H9 (cell line): ENCODE results near the gene EPB41L1. TPM values are rescaled to one million over a fixed set of nuclear protein-coding genes. Genes with fewer than 3 reads are reported as not detected.

Source experiments
- DNase-seq: peaks from one replicate; pipeline ENCODE4 v3.0.0-alpha.2; 2017
- H2AFZ ChIP-seq: one replicate; pipeline ENCODE4 v1.6.1; 2013; ENCODE audit warnings: mild to moderate bottlenecking, low read length, control low read depth, moderate library complexity
- H2AK5ac ChIP-seq: 2 replicates; pipeline ENCODE4 v1.6.1; 2013; ENCODE audit warnings: low read length, control low read depth, mixed read lengths; ENCODE audit not compliant: insufficient read length
- H2BK120ac ChIP-seq: one replicate; pipeline ENCODE4 v1.6.1; 2013; ENCODE audit warnings: low read depth, mild to moderate bottlenecking, low read length, control low read depth, inconsistent platforms; ENCODE audit not compliant: poor library complexity, severe bottlenecking
- H2BK12ac ChIP-seq: 2 replicates; pipeline ENCODE4 v1.6.1; 2013; ENCODE audit warnings: low read length, control low read depth, mixed read lengths, low read depth; ENCODE audit not compliant: insufficient read length
- H2BK15ac ChIP-seq: 2 replicates; pipeline ENCODE4 v1.6.1; 2013; ENCODE audit warnings: low read depth, low read length, control low read depth
- H2BK20ac ChIP-seq: one replicate; pipeline ENCODE4 v1.6.1; 2013; ENCODE audit warnings: low read depth, mild to moderate bottlenecking, low read length, control low read depth, inconsistent platforms; ENCODE audit not compliant: poor library complexity, severe bottlenecking
- H2BK5ac ChIP-seq: 2 replicates; pipeline ENCODE4 v1.6.1; 2013; ENCODE audit warnings: low read length, control low read depth, mixed read lengths; ENCODE audit not compliant: insufficient read length
- H3K14ac ChIP-seq: 2 replicates; pipeline ENCODE4 v1.6.1; 2013; ENCODE audit warnings: low read length, control low read depth; ENCODE audit not compliant: insufficient read depth
- H3K18ac ChIP-seq: 2 replicates; pipeline ENCODE4 v1.6.1; 2013; ENCODE audit warnings: low read depth, mild to moderate bottlenecking, mixed read lengths, low read length, control low read depth; ENCODE audit not compliant: insufficient read length
- H3K23ac ChIP-seq: 2 replicates; pipeline ENCODE4 v1.6.1; 2013; ENCODE audit warnings: low read length, control low read depth, mixed read lengths, low read depth; ENCODE audit not compliant: insufficient read length
- H3K23me2 ChIP-seq: 2 replicates; pipeline ENCODE4 v1.6.1; 2013; ENCODE audit warnings: low read depth, mild to moderate bottlenecking, mixed read lengths, low read length, control low read depth; ENCODE audit not compliant: insufficient read length, poor library complexity, severe bottlenecking
- H3K27ac ChIP-seq: 2 replicates; pipeline ENCODE4 v1.5.1; 2013; ENCODE audit warnings: low read length, control low read depth, mixed read lengths, low read depth; ENCODE audit not compliant: insufficient read length
- H3K27me3 ChIP-seq: 2 replicates; pipeline ENCODE4 v1.6.1; 2013; ENCODE audit warnings: low read length, control low read depth, inconsistent platforms; ENCODE audit not compliant: insufficient read depth
- H3K4ac ChIP-seq: 2 replicates; pipeline ENCODE4 v1.6.1; 2013; ENCODE audit warnings: low read depth, mild to moderate bottlenecking, control low read depth, inconsistent platforms, low read length, moderate library complexity
- H3K4me1 ChIP-seq: 2 replicates; pipeline ENCODE4 v1.6.1; 2013; ENCODE audit warnings: low read length, control low read depth, inconsistent platforms; ENCODE audit not compliant: insufficient read depth
- H3K4me2 ChIP-seq: 2 replicates; pipeline ENCODE4 v1.6.1; 2013; ENCODE audit warnings: low read length, control low read depth, mixed read lengths; ENCODE audit not compliant: insufficient read length, insufficient read depth
- H3K56ac ChIP-seq: 2 replicates; pipeline ENCODE4 v1.6.1; 2013; ENCODE audit warnings: low read depth, mild to moderate bottlenecking, mixed read lengths, low read length, control low read depth; ENCODE audit not compliant: insufficient read length
- H3K79me1 ChIP-seq: 2 replicates; pipeline ENCODE4 v1.6.1; 2013; ENCODE audit warnings: low read depth, mild to moderate bottlenecking, moderate library complexity, low read length, control low read depth, inconsistent platforms; ENCODE audit not compliant: insufficient read depth, poor library complexity, severe bottlenecking
- H3K79me2 ChIP-seq: 2 replicates; pipeline ENCODE4 v1.6.1; 2013; ENCODE audit warnings: low read length, control low read depth, inconsistent platforms; ENCODE audit not compliant: insufficient read depth
- H3K9ac ChIP-seq: 2 replicates; pipeline ENCODE4 v1.6.1; 2013; ENCODE audit warnings: low read length, control low read depth, mixed read lengths; ENCODE audit not compliant: insufficient read length; ENCODE audit errors: extremely low read depth
- H3K9me3 ChIP-seq: one replicate; pipeline ENCODE4 v1.6.1; 2013; ENCODE audit warnings: low read depth, low read length, inconsistent platforms; ENCODE audit not compliant: control insufficient read depth
- H3T11ph ChIP-seq: one replicate; pipeline ENCODE4 v1.6.1; 2013; ENCODE audit warnings: mild to moderate bottlenecking, low read length, control low read depth, inconsistent platforms
- H4K20me1 ChIP-seq: one replicate; pipeline ENCODE4 v1.6.1; 2013; ENCODE audit not compliant: control insufficient read depth, insufficient read length, insufficient read depth
- H4K5ac ChIP-seq: 2 replicates; pipeline ENCODE4 v1.6.1; 2013; ENCODE audit warnings: low read depth, mild to moderate bottlenecking, mixed read lengths, low read length, control low read depth; ENCODE audit not compliant: insufficient read length
- H4K8ac ChIP-seq: replicated peaks from 2 replicates; pipeline ENCODE4 v1.6.1; 2013; ENCODE audit warnings: low read length, control low read depth, mixed read lengths, low read depth; ENCODE audit not compliant: insufficient read length
- H4K91ac ChIP-seq: 2 replicates; pipeline ENCODE4 v1.6.1; 2013; ENCODE audit warnings: low read depth, mild to moderate bottlenecking, moderate library complexity, mixed read lengths, low read length, control low read depth; ENCODE audit not compliant: insufficient read length
- H3K27ac Mint-ChIP-seq, 3 experiments: 2 replicates in 2 of 3; 3 replicates in 1 of 3; pipeline ENCODE4 v1.8.0; 2020 to 2021; ENCODE audit warnings: mixed read lengths in 3 of 3, mild to moderate bottlenecking in 1 of 3, moderate library complexity in 1 of 3
- H3K27me3 Mint-ChIP-seq: 2 replicates; pipeline ENCODE4 v1.8.0; 2021; ENCODE audit warnings: low read depth, mild to moderate bottlenecking, moderate library complexity, mixed read lengths
- H3K36me3 Mint-ChIP-seq, 3 experiments: 2 replicates in 2 of 3; 3 replicates in 1 of 3; pipeline ENCODE4 v1.8.0; 2020 to 2021; ENCODE audit warnings: low read depth in 3 of 3, mixed read lengths in 3 of 3; ENCODE audit not compliant: insufficient read depth in 1 of 3
- H3K4me1 Mint-ChIP-seq, 2 experiments: 2 replicates each; pipeline ENCODE4 v1.8.0; 2020; ENCODE audit warnings: mixed read lengths in 2 of 2
- H3K4me3 Mint-ChIP-seq, 2 experiments: 2 replicates in 1 of 2; 3 replicates in 1 of 2; pipeline ENCODE4 v1.8.0; 2020 to 2021; ENCODE audit warnings: mild to moderate bottlenecking in 2 of 2, mixed read lengths in 2 of 2, moderate library complexity in 1 of 2
- H3K9me3 Mint-ChIP-seq, 2 experiments: 2 replicates in 1 of 2; 3 replicates in 1 of 2; pipeline ENCODE4 v1.8.0; 2020; ENCODE audit warnings: mild to moderate bottlenecking in 2 of 2, mixed read lengths in 2 of 2, moderate library complexity in 1 of 2
- WGBS: extraction: QIAGEN DNeasy Blood & Tissue Kit; methylation state at CpG from one replicate; pipeline ENCODE4 v1.1.7; 2013; ENCODE audit warnings: missing lambda C conversion rate, low lambda C conversion rate, mixed read lengths; ENCODE audit not compliant: insufficient read length; ENCODE audit errors: extremely low coverage; 5-methylcytosine and 5-hydroxymethylcytosine counted together
- total RNA-seq: library from RNA; stranded (reverse); gene quantifications from 2 replicates; pipeline ENCODE4 v1.2.1, GENCODE V29; 2021
- TF ChIP-seq, protein P1 (sequence below): fragments of 200-600 bp; sonication (generic); conservative IDR thresholded peaks from 3 replicates; pipeline ENCODE4 v1.8.0; 2021; ENCODE audit warnings: antibody characterized with exemption, mild to moderate bottlenecking

The EPB41L1 gene
- total RNA-seq, 1 experiment from 2014 or later, result 31.1 TPM

GRCh38 chr20:36235892-36236785, 81.6 kb downstream of the EPB41L1 start, which contains the start of gene AAR2:
Gene AAR2 (plus strand): TSS chr20:36236478. CDS start chr20:36239869, 3,391 bp downstream.
- Histone ChIP-seq H4K5ac (peak within 1 kb of the TSS; percentile 30), H3K4me2 (peak within 1 kb of the TSS; percentile 90), H3K79me1 (peaks cover 7% of the 10 kb centered on the region), H2AK5ac (no peak within 1 kb of the TSS), H4K91ac (no peak within 1 kb of the TSS), H2BK12ac (no peak within 1 kb of the TSS), H2BK15ac (no peak within 1 kb of the TSS), H3K79me2 (peaks cover 6% of the 10 kb centered on the region; the same call in 1 of the 2 replicates), H4K20me1 (no peaks in the 10 kb centered on the region), H3K18ac (peak within 1 kb of the TSS; percentile 49), H3K56ac (no peak within 1 kb of the TSS), H3K9me3 (no peaks in the 10 kb centered on the region), H3K4me1 (peaks cover 4% of the 10 kb centered on the region; the same call in 1 of the 2 replicates), H3K23me2 (peaks cover 8% of the 10 kb centered on the region), H3T11ph (no peak within 1 kb of the TSS), H2BK120ac (no peak within 1 kb of the TSS), H4K8ac (peak within 1 kb of the TSS; percentile 49), H3K14ac (peak within 1 kb of the TSS; percentile 68), H3K23ac (no peak within 1 kb of the TSS), H2AFZ (peak within 1 kb of the TSS; percentile 94), H3K9ac (peak within 1 kb of the TSS; percentile 68), H2BK5ac (no peak within 1 kb of the TSS), H3K4ac (no peak within 1 kb of the TSS), H3K27me3 (no peaks in the 10 kb centered on the region), H3K27ac (no peak within 1 kb of the TSS), H2BK20ac (no peak within 1 kb of the TSS)
- H3K27ac Mint-ChIP-seq, result peak within 1 kb of the TSS; percentile 91 to 98 (median 98)
- H3K4me1 Mint-ChIP-seq, result peaks cover 13 to 15% of the 10 kb centered on the region in 2 experiments
- DNase-seq, result peak; percentile 82
- TF ChIP-seq, protein P1, sequence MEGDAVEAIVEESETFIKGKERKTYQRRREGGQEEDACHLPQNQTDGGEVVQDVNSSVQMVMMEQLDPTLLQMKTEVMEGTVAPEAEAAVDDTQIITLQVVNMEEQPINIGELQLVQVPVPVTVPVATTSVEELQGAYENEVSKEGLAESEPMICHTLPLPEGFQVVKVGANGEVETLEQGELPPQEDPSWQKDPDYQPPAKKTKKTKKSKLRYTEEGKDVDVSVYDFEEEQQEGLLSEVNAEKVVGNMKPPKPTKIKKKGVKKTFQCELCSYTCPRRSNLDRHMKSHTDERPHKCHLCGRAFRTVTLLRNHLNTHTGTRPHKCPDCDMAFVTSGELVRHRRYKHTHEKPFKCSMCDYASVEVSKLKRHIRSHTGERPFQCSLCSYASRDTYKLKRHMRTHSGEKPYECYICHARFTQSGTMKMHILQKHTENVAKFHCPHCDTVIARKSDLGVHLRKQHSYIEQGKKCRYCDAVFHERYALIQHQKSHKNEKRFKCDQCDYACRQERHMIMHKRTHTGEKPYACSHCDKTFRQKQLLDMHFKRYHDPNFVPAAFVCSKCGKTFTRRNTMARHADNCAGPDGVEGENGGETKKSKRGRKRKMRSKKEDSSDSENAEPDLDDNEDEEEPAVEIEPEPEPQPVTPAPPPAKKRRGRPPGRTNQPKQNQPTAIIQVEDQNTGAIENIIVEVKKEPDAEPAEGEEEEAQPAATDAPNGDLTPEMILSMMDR, result no peak
- H3K4me3 Mint-ChIP-seq, result peak within 1 kb of the TSS; percentile 90 to 95
- no CpG with 5 or more reads among the region's 44 CpGs for WGBS
- peaks cover 9 to 20% (median 16%) of the 10 kb centered on the region in 3 experiments; a peak in 5 of 7 replicates for H3K36me3 Mint-ChIP-seq
- no peaks in the 10 kb centered on the region for H3K9me3 Mint-ChIP-seq
- H3K27me3 Mint-ChIP-seq, result peaks cover 7% of the 10 kb centered on the region
